H1 (cell line): ENCODE results near the gene GSTM3. TPM values are rescaled to one million over a fixed set of nuclear protein-coding genes. Genes with fewer than 3 reads are reported as not detected.

Source experiments
- ASH2L ChIP-seq: fragments of 200-600, 300-600 bp; sonication (generic); IDR thresholded peaks from one replicate; pipeline ENCODE4 v1.7.1; 2017; ENCODE audit warnings: low read length
- CTCF ChIP-seq, 3 experiments: IDR thresholded peaks; 1 replicate in 2 of 3; 2 replicates in 1 of 3; pipeline versions ENCODE4 v1.5.1 to v1.6.1; 2011; ENCODE audit warnings: low read length in 3 of 3, mild to moderate bottlenecking in 3 of 3, inconsistent platforms in 2 of 3, low read depth in 1 of 3, moderate library complexity in 1 of 3; ENCODE audit not compliant: insufficient read depth in 1 of 3; ENCODE audit errors: control extremely low read depth in 1 of 3
- KDM4A ChIP-seq: IDR thresholded peaks from one replicate; pipeline ENCODE4 v1.7.1; 2012; ENCODE audit warnings: low read depth, mild to moderate bottlenecking, moderate library complexity, low read length, inconsistent platforms; ENCODE audit not compliant: severe bottlenecking
- KDM5A ChIP-seq: fragments of 200-600 bp; IDR thresholded peaks from 2 replicates; pipeline ENCODE4 v1.7.1; 2012; ENCODE audit warnings: mild to moderate bottlenecking, low read length, inconsistent platforms, mixed read lengths
- POU5F1 ChIP-seq: IDR thresholded peaks from 2 replicates; pipeline ENCODE4 v1.6.1; 2011; ENCODE audit warnings: low read depth, mild to moderate bottlenecking, low read length, moderate library complexity
- SUZ12 ChIP-seq: fragments of 200-600 bp; sonication (generic); IDR thresholded peaks from 2 replicates; pipeline ENCODE4 v1.6.1; 2012; ENCODE audit warnings: mild to moderate bottlenecking, inconsistent platforms, low read length, moderate library complexity, mixed read lengths
- YY1 ChIP-seq: IDR thresholded peaks from 2 replicates; pipeline ENCODE4 v1.6.1; 2011; ENCODE audit warnings: low read depth, mild to moderate bottlenecking, low read length
- polyA plus RNA-seq, 7 experiments: library from polyadenylated mRNA; depleted of rRNA in 3 of 7; stranded (reverse) in 5 of 7; unstranded in 2 of 7; fragments of >200 nt in 5 of 7; fragments of 200-250 nt in 2 of 7; gene quantifications; 1 replicate in 5 of 7; 2 replicates in 1 of 7; 4 replicates in 1 of 7; pipeline versions ENCODE4 v1.2.1 to v1.2.3, GENCODE V29; 2011 to 2013; ENCODE audit warnings: missing spikeins in 2 of 7, mixed read lengths in 2 of 7
- total RNA-seq: library from RNA; stranded (reverse); fragmentation: NEBNext Ultra II Directional; extraction: Animal tissue kit (Norgen Biotek cat#: 25700); gene quantifications from 2 replicates; pipeline ENCODE4 v1.2.1, GENCODE V29; 2021

GSTM3 gene
- total and polyA plus RNA-seq, 2 of the 8 experiments (the other 6 are each of a cell fraction or from before 2014, with no cell fraction given): 2.2 to 5.1 TPM

GRCh38 chr1:109757936-109758786 is 17.3 kb upstream of the GSTM3 start (continued):
- TF ChIP-seq YY1: no peak
- no peak for TF ChIP-seq KDM5A
- no peak for TF ChIP-seq ASH2L
- no peak for TF ChIP-seq KDM4A
- TF ChIP-seq CTCF (IDR thresholded peaks at IDR 0.05; ENCODE audit: control extremely low read depth in 1 of 3, insufficient read depth in 1 of 3, low read depth in 1 of 3, low read length in 3 of 3): no peak
- TF ChIP-seq SUZ12: no peak
- TF ChIP-seq POU5F1: no peak
